ENCODE data around the gene NAP1L1.

The NAP1L1 gene

DNA sequence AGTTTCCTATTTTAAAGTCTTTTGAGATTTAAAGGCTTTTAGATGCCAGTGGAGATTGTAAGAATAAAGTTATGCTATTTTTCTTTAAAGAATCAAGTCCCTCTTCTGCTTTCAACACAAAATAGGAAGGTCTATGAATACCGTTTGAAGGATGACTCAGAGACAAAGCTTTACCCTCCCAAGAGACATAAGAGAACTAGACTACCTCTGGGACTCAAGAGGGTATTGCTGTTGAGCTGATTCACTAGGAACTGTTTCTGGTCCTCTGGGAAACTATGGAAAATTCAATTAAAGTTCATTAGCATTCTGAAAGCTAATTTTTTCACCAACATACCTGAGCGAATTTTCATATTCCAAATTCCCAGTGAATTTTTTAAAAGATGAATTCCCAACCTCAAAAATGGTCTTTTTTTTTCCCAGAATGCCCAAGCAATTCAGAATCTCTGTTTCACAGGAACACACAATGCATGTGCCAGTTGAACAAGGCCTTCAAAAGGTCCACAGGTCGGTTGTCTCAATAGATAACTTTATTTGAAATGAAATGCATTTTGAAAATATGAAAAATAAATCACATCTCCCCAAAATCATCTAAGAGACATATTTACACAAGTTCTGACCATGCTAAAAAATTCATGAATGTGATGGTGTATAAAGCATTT is 59.4 kb downstream of the NAP1L1 start:
- in situ Hi-C loops (cut with MboI; ENCODE audit: low sequenced_read_pairs) = loop anchor here (25.0 kb wide), 1 partner anchor 688 kb away; the partner anchor contains the start of genes CAPS2 and GLIPR1L1

DNA sequence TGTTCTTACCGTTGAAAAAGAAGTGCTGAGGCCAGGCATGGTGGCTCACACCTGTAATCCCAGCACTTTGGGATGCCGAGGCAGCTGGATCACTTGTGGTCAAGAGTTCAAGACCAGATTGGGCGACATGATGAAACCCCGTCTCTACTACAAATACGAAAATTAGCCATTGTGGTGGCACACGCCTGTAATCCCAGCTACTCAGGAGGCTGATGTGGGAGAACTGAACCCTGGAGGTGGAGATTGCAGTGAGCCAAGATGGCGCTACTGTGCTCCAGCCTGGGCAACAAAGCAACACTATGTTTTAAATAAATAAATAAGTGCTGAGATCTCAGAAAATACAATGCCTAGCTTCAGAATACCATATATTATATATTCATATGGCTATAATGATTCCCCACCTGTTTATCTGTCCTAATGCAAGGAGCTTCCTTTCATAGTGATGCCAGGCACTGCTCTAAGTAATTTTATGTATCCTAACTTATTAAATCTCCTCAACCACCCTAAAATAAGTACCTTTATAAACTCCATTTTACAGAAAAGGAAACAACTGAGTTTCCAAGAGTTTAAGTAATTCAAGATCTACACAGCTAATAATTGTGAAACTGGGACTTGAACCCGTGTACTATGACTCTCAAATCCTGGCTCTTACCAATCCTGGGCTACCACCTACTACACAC is 60.2 kb downstream of the NAP1L1 start:
- in situ Hi-C loops (cut with MboI; ENCODE audit: low sequenced_read_pairs) = no loop called here

DNA sequence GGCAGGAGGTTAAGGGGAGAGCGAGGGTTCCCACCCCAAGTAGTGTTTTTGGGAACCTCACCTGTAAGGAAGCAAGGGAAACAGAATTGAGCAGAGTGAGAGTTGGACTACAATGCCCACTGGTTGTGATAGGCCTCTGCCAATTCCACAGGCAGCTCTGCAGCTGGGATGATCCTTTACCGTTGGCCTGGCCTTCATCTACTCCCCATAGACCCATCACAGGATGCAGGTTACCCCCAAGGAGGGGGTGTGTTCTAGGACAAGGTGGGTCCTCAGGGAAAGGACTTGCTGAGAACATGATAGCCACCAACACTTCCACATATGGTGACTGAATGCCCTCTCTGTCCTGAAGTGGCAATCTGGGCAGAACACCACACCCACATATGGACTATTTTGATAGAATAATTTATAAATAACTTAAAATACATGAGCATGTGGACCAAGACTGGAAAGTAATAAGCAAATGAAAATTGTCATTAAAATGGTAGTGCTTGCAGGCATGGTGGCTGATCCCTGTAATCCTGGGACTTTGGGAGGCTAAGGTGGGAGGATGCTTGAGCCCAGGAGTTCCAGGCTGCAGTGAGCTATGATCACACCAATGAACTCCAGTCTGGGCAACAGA is 61.3 kb downstream of the NAP1L1 start:
- in situ Hi-C loops (cut with MboI; ENCODE audit: low sequenced_read_pairs) = no loop called here

DNA sequence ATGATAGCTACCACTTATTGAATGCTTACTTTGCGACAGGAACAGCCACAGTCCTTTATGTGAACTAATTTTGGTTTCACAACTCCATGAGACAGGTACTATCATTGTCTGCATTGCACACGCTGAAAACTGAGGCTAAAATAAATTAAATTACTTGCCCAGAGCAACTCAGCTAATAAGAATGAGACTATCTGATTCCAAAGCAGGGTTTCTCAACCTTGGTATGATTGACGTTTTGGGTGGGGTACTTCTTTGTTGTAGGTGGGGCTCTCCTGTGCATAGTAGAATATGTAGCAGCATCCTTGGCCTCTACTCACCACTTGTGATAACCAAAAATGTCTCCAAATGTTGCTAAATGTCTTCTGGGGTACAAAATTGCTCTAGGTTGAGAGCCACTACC is 62.0 kb downstream of the NAP1L1 start:
- in situ Hi-C loops (cut with MboI; ENCODE audit: low sequenced_read_pairs) = no loop called here

DNA sequence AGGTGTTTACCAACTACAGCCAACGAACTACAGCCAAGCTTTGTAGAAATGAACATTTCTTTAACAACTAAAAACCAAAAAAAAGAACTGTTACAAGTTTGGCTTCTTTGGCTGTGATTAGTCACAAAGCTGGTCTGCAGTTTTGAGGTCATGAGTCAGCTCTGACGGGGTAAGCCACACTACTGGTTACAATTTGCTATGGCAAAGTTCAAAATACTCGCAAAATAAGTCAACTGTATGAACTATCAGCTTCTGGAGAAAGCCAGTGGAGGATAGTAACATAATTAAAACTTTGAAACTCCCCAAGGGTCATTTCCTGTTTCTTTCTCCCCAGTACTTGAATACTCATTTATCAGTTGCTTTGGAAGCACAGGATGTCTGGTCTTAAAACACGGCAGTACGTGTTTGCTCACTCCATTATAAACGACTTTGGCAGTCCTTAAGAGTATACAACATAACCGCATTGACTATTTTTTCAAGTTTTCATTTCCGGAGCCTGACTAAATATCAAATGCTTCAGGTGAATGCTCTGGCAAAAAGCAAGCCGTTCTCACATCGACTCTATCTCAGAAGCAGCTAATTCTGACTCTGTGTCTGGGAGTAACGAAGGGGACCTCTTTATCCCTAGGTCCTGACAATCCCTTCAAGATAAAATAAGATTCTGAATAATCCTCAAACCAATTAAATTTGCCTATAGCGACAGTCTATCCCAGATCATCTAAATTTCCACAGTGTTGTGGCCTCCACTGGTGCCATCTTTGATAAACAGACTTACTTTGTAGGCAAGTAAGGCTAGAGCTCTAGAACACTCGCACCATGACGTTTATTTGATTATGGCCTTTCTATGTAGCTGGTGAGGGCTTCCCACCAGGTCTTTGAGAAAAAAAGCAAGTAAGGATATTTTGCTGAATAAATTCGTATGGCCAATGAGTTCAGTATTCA is 63.5 kb downstream of the NAP1L1 start:
- in situ Hi-C loops (cut with MboI; ENCODE audit: low sequenced_read_pairs) = no loop called here

DNA sequence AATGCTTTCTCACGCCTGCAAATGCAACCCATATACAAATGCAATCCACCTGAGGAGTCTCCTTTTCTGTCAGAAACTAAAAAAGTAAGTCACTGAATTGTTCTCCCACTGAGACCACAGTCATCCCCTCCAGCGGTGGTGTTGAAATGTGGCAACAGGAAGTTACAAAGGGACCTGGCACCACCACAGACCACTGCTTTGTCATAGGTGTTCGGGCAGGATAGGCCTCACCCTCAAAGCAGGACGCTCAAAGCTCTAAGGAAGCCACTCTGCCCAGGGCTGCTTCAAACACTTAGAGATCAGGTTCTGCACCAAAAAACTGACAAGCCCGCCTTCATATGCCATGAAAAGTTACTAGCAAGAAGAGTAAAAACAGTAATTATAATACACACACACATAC is 64.2 kb downstream of the NAP1L1 start:
- in situ Hi-C loops (cut with MboI; ENCODE audit: low sequenced_read_pairs) = no loop called here

DNA sequence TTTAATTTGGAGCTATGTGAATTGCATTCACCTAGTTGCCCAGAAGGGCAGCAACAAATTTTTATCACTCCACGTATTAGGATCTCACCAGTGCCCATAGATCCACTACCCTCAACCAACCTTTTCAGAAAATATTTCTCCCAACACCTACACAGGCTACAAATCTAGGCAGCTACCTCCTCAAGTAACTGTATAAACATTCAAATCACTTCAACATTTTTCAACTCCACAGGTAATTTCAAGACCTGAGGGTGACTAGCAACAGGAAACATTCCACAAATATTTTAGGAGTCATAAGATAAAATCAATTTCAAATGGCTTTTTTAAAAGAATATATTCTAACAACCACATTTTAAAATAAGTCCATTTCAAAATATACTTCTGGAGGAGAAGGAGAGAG is 65.8 kb downstream of the NAP1L1 start:
- in situ Hi-C loops (cut with MboI; ENCODE audit: low sequenced_read_pairs) = no loop called here

DNA sequence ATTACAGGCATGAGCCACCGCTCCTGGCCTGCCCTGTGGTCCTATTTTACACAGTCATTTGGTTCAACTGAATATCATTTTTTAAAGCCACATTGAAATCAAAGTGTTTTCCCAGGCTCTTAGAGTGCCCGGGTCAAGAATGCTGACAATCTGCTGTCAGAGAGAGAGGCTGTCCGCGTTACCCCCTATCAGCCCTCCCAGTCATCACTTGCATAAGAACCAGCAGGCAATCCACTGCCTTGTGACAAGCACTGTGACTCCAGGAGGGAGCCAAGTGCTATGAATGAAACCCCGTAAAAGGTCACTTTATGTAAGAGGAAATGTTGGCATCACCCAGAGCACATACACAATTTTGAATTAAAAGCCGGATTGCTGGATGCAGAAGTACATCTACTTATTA is 66.4 kb downstream of the NAP1L1 start:
- in situ Hi-C loops (cut with MboI; ENCODE audit: low sequenced_read_pairs) = no loop called here

DNA sequence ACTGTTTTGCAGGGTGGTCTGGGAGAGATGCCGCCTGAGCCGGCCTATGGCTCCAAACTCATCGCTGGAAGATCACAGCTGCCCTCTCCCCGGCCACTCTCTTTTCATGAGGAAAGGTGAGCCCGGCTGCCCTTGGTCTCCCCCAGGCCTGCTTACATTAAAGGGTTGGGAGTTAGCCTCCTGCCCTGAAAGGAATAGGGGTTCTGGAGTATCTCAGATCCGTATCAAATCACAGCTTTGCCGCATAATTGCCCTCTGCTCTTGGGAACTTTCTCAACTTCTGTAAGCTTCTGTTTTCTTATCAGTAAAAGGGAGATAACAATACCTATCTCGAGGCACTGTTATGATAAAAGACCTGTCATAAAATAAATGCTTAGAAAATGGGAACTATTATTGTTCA is 70.5 kb downstream of the NAP1L1 start:
- in situ Hi-C loops (cut with MboI; ENCODE audit: low sequenced_read_pairs) = no loop called here

DNA sequence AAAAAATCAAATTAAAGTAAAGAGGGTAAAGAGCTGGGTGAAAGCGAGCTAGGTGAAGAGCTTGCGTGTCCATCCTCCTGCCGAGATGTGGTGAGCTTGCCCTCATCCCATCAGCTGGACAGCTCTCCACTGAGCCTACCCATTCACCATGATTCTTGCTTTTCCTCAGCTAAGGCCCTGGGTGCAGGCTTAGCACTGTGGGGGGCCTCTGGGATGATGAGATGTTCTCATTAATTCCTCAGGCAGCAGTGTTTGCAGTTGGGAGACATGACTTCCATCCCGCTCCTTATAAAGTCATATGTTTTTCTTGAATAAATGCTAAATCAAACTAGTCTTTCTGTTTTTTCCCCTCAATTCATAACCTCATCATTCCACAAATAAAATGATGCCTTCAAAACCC is 70.9 kb downstream of the NAP1L1 start:
- in situ Hi-C loops (cut with MboI; ENCODE audit: low sequenced_read_pairs) = no loop called here

DNA sequence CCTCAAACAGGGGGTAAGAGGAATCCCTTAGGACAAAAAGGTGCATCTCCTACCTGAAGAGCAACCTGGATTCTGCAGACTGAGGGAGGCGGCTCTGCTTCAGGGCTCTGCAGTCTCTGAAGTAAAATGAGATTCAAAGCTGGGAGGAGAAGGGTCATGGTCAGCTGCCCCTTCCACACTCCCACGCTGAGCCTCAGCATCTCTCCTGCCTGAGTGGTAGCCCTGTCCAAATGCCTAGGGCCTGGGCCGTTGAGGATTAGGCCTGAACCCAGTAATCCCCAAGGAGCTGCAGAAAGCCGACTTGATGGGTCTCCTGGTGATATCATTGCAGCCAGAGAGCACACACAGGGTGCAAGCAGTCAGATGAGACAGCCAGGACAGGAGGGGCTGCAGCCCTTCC is 71.8 kb downstream of the NAP1L1 start:
- in situ Hi-C loops (cut with MboI; ENCODE audit: low sequenced_read_pairs) = no loop called here

DNA sequence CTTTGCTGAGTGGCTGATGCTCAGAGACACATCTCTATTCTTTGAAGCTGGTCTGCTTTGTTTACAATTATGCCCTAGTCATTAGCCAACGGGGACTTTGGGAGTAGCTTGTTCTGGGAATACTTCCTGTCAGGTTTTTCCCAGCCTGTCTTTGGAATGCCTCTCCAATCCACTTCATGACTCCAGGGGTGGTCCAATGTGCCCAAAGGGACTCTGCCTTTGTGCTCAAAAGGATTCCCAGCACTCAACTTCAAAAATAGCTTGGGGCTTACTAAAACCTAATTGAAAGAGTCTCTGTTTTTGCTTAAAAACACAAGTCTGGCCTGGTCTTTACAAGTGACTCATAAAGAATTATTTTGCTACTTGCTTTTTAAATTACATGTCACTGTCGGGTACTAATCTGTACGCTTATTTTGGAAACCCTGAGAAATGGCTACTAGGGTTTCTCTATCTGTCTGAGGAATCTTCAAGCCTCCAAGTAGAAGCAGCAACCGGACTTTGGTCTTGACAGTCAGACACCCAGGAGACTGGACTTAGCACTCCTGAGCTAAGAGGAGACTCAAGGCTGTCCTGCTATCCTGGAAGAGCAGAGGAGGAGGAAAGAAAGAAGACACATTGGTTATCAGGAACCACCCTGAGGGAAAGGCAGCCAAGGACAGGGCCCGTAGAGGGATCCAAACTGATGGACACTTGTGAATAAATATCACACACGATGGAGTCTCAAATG is 73.6 kb downstream of the NAP1L1 start:
- in situ Hi-C loops (cut with MboI; ENCODE audit: low sequenced_read_pairs) = no loop called here

DNA sequence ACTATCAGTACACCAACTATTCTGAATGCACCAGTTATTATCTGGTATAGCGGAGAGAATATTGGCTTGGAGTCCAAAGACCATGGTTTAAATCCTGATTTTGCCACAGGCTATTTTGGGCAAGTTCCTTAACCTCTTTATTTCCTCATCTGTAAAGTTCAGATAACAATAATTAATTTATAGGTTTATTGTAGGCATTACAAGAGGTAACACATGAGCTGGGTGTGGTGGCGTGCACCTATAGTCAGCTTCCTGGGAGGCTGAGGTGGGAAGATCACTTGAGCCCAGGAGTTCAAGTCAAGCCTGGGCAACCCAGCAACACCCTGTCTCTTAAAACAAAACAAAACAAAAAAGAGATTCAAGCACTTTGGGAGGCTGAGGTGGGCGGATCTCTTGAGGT is 76.1 kb downstream of the NAP1L1 start:
- in situ Hi-C loops (cut with MboI; ENCODE audit: low sequenced_read_pairs) = no loop called here

DNA sequence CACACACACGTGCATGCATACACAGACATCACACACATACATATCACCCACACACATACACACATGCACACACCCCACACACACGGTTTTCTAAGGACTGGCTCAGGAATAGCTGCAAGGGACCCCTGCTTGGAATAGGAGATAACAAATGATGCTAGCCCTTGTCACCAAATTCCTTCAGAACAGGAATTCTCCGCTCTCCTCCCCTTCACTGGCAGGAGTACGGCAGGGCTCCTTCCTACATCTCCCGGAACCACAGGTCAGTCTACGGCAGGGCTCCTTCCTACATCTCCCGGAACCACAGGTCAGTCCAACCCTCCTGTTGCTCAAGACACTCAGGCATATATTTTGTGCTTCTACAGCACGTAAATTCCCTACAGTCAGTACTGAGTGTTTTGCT is 76.8 kb downstream of the NAP1L1 start:
- in situ Hi-C loops (cut with MboI; ENCODE audit: low sequenced_read_pairs) = no loop called here

DNA sequence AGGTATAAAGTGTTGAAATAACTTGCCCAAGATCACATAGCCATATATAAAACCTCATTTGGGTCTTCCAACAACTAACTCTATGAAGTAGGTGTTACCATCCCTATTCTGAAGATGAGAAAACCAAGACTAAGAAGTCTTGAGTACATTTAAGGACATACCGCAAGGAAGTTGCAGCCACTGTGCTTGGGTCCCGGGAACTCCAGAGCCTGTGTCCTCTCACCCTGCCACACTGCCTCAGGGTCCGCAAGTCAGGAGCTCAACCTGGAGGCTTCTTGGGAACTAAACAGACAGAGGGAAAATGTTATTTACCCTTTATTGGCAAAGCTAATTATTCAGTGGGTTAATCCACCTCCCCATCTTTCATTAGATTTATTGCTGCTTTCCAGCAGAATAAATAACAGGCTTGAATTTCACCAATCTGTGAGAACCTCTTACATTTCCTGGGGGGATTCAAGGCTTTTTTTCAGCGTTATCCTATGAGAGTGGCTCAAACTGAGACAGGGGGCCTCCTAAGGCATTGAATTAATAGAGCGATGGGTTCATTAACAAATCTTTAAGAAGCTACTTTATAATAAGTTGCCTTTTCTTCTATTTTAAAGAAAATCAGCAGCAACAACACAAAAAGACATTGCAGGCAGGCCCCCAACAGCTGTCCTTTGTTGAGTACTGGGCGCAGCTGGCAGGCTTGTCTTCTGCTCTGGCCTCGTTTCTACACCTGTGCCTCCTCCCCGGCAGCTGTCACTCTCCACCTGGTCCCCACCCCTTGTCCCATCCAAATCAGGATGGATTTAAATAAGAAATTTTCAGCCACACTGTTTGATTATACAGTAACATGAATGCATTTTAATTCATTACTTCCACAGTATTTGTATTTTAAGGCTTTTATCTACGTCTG is 78.2 kb downstream of the NAP1L1 start:
- in situ Hi-C loops (cut with MboI; ENCODE audit: low sequenced_read_pairs) = no loop called here

DNA sequence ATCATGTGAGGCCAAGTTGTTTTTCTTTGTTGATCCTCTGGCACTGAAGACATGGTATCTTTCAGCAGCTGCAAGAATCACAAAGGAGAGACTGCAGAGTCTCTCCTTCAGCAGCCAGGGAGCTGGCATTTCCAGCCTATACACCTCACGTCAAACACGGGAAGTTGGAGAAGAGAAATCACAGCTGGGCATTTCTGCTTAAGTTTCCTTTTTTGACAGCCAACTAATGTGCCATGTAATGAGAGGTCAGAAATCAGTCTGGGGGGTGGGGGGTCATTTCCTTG is 81.2 kb downstream of the NAP1L1 start:
- in situ Hi-C loops (cut with MboI; ENCODE audit: low sequenced_read_pairs) = no loop called here

DNA sequence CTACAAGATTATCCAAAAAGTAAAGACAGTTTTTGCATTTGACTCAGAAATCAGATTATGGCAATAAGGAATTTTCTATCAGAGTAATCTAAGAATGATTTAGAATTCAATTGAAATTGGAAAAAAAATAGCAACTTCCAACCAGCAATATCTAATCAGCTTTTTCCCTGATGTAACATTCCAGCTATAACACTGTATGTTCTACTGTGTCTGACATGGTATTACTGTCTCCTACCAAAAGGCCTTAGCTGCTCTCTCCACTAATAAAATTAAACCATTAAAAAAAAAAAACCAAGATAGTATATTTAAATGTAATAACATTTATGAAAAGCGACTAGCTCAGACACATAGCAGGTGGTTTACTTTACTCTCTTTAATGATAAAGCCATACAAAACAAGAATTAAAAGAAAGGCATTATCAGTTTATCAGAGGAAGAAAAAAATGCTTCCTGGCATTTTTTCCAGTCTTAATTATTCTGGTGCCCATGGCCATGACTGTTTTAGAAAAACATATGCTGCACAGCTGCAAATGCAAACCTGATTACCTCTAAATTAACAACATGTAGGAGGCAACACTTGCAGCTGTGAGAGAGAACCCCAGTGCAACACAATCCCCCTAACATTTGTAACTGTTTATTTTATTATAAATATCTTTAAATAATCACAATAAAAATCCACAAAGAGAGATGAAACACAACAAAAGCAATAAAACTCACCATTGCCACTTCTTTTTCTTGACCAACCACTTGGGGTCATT is 81.7 kb downstream of the NAP1L1 start:
- in situ Hi-C loops (cut with MboI; ENCODE audit: low sequenced_read_pairs) = no loop called here

DNA sequence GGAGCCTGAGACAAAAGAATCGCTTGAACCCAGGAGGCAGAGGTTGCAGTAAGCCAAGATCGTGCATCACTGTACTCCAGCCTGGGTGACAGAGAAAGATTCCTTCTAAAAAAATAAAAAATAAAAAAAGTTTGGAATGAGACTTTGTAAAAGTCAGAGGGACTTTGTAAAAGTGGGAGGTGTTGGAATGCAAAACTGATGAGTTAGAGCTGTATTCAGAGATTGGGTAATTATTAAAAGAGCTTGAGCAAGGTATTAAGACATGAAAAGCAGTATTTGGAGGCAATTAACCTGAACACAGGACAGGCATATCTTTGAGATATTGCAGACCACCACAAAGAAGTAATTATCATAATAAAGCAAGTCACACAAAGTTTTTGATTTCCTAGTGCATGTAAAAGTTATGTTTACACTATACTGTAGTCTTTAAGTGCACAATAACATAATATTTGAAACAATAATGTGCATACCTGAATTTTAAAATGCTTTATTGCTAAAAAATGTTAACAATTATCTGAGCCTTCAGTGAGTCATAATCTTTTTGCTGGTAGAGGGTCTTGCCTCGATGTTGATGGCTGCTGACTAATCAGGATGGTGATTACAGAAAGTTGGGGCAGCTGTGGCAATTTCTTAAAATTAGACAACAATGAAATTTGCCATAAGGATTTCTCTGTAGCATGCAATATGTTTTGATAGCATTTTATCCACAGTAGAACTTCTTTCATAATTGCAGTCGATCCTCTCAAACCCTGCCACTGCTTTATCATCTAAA is 86.0 kb downstream of the NAP1L1 start:
- in situ Hi-C loops (cut with MboI; ENCODE audit: low sequenced_read_pairs) = no loop called here
